ENCODE data around the gene SLC25A18. TPM values are rescaled to one million over a fixed set of nuclear protein-coding genes. Genes with fewer than 3 reads are reported as not detected.

The SLC25A18 gene
- total RNA-seq, 1 donor from 2014 or later: 0.27 TPM

GRCh38 chr22:17523925-17524324 is 39.4 kb upstream of the SLC25A18 start:
- DNase-seq (no peak), ATAC-seq (ENCODE audit: low read depth) (no peak)
- ChIA-PET CTCF (interaction anchor here (1.5 kb wide), 1 partner anchor 22 kb away, joined by 4 read pairs; no protein-coding TSS in a partner anchor), POLR2A (no interaction called here)
- H3K27ac Mint-ChIP-seq: no peak overlapping the region
- peaks cover 20% of the 10 kb centered on the region for H3K27me3 Mint-ChIP-seq
- H3K36me3 Mint-ChIP-seq (ENCODE audit: low read depth): no peaks in the 10 kb centered on the region
- no peak for TF ChIP-seq CTCF (IDR thresholded peaks at IDR 0.05)
- intact Hi-C loops (cut with micrococcal nuclease): no loop called here
- H3K4me3 Mint-ChIP-seq: no peak overlapping the region
- H3K4me1 Mint-ChIP-seq: peaks cover 3% of the 10 kb centered on the region
- no peaks in the 10 kb centered on the region for H3K9me3 Mint-ChIP-seq

GRCh38 chr22:17536269-17536668 is 27.0 kb upstream of the SLC25A18 start:
- Mint-ChIP-seq H3K36me3 (ENCODE audit: low read depth) (no peaks in the 10 kb centered on the region), H3K9me3 (no peaks in the 10 kb centered on the region), H3K27ac (no peak overlapping the region), H3K27me3 (no peaks in the 10 kb centered on the region), H3K4me3 (no peak overlapping the region), H3K4me1 (no peaks in the 10 kb centered on the region)
- DNase-seq: no peak
- ChIA-PET CTCF (no interaction called here), POLR2A (no interaction called here)
- TF ChIP-seq CTCF (IDR thresholded peaks at IDR 0.05): no peak
- intact Hi-C loops (cut with micrococcal nuclease): no loop called here
- ATAC-seq (ENCODE audit: low read depth): no peak

GRCh38 chr22:17537155-17537554 is 26.1 kb upstream of the SLC25A18 start:
- DNase-seq (no peak), ATAC-seq (ENCODE audit: low read depth) (no peak)
- H3K4me1 Mint-ChIP-seq: no peaks in the 10 kb centered on the region
- no peak overlapping the region for H3K4me3 Mint-ChIP-seq
- H3K9me3 Mint-ChIP-seq: no peaks in the 10 kb centered on the region
- no peaks in the 10 kb centered on the region for H3K27me3 Mint-ChIP-seq
- H3K27ac Mint-ChIP-seq: no peak overlapping the region
- CTCF ChIA-PET: interaction anchor here (1.2 kb wide), 1 partner anchor 35 kb away, joined by 4 read pairs; no protein-coding TSS in a partner anchor
- intact Hi-C loops (cut with micrococcal nuclease): no loop called here
- TF ChIP-seq CTCF (IDR thresholded peaks at IDR 0.05): no peak
- POLR2A ChIA-PET: no interaction called here
- no peaks in the 10 kb centered on the region for H3K36me3 Mint-ChIP-seq (ENCODE audit: low read depth)

GRCh38 chr22:17540481-17540880 is 22.8 kb upstream of the SLC25A18 start:
- no peak for DNase-seq
- ChIA-PET CTCF (no interaction called here), POLR2A (no interaction called here)
- H3K9me3 Mint-ChIP-seq: no peaks in the 10 kb centered on the region
- H3K27ac Mint-ChIP-seq: no peak overlapping the region
- H3K4me1 Mint-ChIP-seq: no peaks in the 10 kb centered on the region
- TF ChIP-seq CTCF (IDR thresholded peaks at IDR 0.05): no peak
- ATAC-seq (ENCODE audit: low read depth): no peak
- H3K36me3 Mint-ChIP-seq (ENCODE audit: low read depth): no peaks in the 10 kb centered on the region
- H3K27me3 Mint-ChIP-seq: no peaks in the 10 kb centered on the region
- intact Hi-C loops (cut with micrococcal nuclease): no loop called here
- no peak overlapping the region for H3K4me3 Mint-ChIP-seq

GRCh38 chr22:17541476-17541875 is 21.8 kb upstream of the SLC25A18 start:
- ATAC-seq (ENCODE audit: low read depth) (no peak), DNase-seq (no peak)
- no peak for TF ChIP-seq CTCF (IDR thresholded peaks at IDR 0.05)
- POLR2A ChIA-PET: no interaction called here
- Mint-ChIP-seq H3K4me3 (no peak overlapping the region), H3K4me1 (no peaks in the 10 kb centered on the region), H3K27me3 (no peaks in the 10 kb centered on the region), H3K9me3 (no peaks in the 10 kb centered on the region), H3K27ac (no peak overlapping the region), H3K36me3 (ENCODE audit: low read depth) (no peaks in the 10 kb centered on the region)
- CTCF ChIA-PET: no interaction called here
- intact Hi-C loops (cut with micrococcal nuclease): no loop called here

Data from activated B cell treated with CpG ODN at 0.5 μM for 24 hours (primary cell).